Activated CD8-positive, alpha-beta memory T cell treated with anti-CD3 and anti-CD28 coated beads for 48 hours (primary cell): Measurements from ENCODE around the gene DDI2.

Experiments used
- DNase-seq, 3 experiments: peaks; one replicate each; pipeline ENCODE4 v3.0.0-alpha.2; 2020; ENCODE audit warnings: low read depth in 2 of 3, low spot score in 2 of 3

Gene DDI2

DNA sequence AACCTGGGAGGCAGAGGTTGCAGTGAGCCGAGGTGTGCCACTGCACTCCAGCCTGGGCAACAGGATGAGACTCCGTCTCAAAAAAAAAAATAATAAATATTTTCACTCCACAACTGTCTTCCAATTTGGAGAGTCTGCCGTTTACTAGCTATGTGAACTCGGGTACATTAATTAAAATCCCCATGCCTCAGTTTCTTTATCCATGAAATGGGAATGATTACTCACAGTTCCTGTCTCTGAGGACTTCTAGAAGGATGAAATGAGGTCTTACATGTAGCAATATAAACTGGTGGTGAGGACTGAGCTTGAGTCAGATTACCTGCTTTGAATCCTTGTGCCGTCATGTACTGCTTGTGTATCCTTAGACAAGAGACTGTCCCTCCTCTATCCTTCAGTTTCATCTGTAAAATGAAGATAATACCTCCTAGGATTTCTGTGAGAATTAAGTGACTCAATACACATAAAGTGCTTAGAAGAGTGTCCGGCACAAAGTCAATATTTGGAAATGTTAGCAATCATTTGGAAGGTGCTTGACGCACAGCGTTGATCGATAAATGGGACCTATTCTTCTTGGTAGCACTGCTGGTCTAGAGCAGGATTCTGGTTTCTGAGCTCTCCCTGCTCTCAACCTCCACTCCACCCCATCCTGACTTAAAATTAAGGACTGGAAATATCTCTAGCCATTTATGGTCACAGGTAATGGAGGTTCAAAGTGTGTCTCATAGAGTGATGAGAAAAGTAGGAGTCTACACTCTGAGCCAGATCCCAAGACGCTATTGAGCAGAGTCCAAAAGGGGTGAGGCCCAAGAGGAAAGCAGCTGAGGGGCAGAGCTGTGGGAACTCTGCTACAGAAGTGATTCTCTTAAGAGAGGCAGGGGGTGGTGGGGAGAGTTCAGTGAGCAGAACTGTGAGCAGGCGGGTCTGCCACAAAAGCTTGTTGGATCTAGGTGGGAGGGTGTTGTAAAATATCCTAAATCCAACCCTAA is 11.6 kb upstream of the DDI2 start:
- DNase-seq: no peak

GRCh38 chr1:15609631-15610030 is 7.6 kb upstream of the DDI2 start:
- no peak for DNase-seq

GRCh38 chr1:15610167-15610566 is 7.1 kb upstream of the DDI2 start:
- no peak for DNase-seq

DNA sequence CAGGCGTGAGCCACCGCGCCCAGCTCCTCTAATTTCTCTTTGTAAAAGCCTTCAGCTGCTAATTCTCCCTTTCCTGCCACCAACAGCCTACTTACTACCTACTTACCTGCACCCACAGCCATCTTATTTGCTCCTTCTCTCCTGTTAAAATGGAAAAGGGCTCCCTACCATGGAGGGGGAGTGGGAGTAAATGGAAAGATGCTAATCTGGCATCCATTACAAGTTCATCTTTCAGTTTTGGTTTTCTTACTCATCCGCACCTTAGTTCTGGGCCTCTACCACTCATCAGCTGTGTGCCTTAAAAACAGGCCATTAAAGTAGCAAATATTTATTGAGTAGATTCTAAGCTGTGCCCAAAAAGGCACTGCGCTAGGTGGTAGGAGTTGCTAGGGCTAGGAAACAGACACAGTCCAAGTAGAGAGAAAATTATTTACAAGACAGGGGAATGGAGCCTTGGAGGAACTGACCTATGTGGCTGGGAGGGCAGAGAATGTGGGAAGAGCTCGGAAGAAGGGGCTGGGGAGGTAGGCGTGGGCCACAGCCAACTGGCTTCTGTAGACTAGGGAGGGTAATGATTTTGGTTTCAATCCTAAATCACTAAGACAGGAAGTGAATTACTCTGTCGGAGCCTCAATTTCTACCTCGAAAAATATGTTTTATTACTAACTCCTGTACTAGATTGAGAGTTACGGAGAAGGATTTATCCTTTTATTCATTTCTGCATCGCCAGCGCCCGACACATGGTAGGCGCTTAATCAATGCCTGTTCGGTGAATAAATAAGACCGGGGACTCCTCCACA is 685 bp upstream of the DDI2 start:
- no peak for DNase-seq

GRCh38 chr1:15618077-15618654 is 908 bp downstream of the DDI2 start:
- DNase-seq: no peak

GRCh38 chr1:15618655-15619525 is 1.6 kb downstream of the DDI2 start:
- DNase-seq: no peak

GRCh38 chr1:15620155-15620545 is 2.9 kb downstream of the DDI2 start:
- DNase-seq: no peak

GRCh38 chr1:15620902-15621682 is 3.8 kb downstream of the DDI2 start:
- no peak for DNase-seq

GRCh38 chr1:15621975-15622374 is 4.7 kb downstream of the DDI2 start:
- DNase-seq: no peak

DNA sequence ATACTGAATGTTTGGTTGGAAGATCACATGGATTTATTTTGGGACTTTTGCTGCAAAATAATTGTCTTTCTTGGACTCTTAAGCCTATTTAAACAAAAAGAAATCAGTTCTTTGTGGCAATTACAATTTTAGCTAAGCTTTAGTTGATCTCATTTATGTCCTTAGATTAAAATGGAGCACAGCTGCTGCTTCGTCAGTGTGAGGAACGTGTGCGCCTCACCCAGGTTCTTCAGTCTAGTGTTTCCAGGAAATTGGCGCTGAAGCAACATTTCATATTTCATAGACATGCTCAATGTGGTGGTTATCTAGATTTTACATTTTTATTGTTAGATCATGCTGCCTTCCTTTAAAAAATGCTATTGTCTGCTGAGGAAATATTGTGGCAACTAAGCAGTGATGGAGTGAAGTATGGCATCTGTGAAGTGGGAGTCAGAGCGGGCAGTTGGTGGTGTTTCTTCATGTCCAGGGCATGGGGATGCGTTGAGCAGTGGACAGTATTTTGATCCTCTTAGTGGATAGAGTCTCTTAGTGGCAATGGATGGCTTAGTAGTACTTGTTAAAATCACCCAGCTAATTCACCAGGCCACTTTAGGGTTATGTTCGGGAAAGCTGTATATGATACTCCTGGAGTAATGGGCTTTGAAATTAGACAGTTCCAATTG is 5.6 kb downstream of the DDI2 start:
- DNase-seq: no peak

- no peak for DNase-seq
These were observed 6.2 kb downstream of the DDI2 start for GRCh38 chr1:15623435-15623834.

DNA sequence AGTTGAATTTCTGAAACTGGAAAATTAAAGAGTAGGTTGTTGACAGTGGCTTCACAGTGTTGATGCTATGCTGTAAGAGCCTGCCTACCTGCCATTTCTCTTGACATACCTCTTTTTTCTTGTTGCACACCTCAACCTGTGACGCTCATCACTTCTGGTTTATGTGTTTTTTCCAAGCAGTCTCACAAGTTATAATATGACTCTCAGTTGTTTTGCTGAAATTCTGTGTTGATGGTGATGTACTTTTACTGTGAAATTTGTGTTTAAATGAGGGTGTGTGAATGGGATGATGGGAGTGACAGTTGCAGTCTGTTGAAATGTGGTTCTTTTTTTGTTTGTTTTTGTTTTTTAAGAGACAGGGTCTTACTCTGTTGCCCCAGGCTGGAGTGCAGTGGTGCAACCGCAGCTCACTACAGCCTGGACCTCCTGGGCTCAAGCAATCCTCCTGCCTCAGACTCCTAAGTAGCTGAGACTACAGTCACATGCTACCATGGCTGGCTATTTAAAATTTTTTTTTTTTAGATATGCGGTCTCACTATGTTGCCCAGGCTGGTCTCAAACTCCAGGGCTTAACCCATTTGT is 7.0 kb downstream of the DDI2 start:
- DNase-seq: no peak

- DNase-seq: no peak
These were observed 8.0 kb downstream of the DDI2 start for GRCh38 chr1:15625056-15625917.

DNA sequence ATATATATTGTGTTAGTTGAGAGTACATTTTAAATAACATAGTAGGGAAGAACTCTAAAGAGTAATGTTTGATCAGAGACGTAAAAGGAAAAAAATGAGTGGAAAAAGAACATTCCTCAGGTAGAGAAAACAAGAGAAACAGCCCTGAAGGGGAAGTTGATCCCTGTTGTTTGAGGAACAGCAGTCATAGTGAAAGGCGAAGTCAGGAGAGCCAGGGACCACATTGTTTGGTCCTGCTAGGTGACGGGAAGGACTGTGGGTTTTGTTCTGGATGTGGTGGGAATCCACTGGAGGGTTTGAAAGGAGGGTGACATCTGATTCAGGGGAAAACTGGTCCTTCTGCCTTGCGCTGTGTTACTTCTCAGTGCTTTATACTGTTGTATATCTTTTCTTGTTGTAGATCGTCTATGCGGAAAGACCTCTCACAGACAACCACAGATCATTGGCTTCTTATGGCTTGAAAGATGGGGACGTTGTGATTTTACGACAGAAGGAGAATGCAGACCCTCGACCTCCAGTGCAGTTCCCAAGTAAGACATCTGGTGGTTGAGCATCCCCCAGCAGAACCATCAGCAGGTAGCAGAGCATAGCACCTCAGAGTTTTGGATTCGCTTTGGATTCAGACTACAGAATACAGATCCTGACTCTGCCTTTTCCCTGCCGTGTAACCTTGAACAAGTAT is 9.2 kb downstream of the DDI2 start:
- DNase-seq: no peak

- DNase-seq: no peak
These were observed 10.2 kb downstream of the DDI2 start for GRCh38 chr1:15627343-15627988.

- no peak for DNase-seq
These were observed 10.7 kb downstream of the DDI2 start for GRCh38 chr1:15628003-15628402.

DNA sequence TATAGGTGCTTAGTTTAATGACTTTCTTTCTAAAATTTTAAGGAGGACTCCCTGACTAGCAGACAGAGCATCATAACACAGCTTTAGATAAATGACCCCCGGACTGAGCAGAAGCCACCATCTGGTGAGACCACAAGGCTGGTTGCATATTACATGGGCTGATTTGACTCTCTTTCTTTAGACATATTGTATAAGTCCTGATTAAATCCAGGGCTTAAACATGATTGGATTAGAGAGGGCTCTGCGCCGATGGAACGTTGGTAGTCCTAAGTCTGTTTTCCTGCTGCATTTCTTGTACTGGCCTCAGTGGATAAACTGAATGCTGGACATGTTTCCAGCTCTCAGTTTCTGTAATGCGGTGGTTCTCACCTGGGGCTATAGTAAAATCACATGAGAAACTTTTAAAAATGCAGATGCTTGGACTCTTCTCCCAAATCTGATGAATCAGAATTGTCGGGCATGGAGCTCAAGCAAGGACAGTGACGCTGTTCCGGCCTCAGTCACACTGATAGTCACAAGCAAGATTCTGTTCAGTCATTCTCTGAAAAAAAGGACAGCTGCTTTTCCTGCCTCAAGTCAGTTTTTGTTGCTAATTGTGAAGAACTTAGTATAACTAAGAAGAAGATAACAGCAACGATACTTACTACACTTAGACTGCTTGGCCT is 16.6 kb downstream of the DDI2 start:
- no peak for DNase-seq
